Panc1 (cell line): ENCODE measurements around the gene TMEM200C. TPM values are rescaled to one million over a fixed set of nuclear protein-coding genes. Genes with fewer than 3 reads are reported as not detected.

Source experiments
- ATAC-seq: fragments of 200-7000 bp; cut with Tn5 transposase; 2 replicates; pipeline ENCODE4 v1.9.1; 2020; ENCODE audit warnings: mild to moderate bottlenecking, moderate library complexity
- BruUV-seq: library from RNA; stranded (reverse); fragments of 400-500 nt; replicated peaks from 2 replicates; lab custom pipeline; 2021; lab: Mats Ljungman, UMichigan
- CTCF ChIA-PET: fragments of 300-600 bp; sonication (Branson Sonifier 250); formaldehyde crosslinking; loops from one replicate; lab custom pipeline; 2022; ENCODE audit warnings: antibody characterized with exemption; lab: Charles Lee
- POLR2A ChIA-PET: fragments of 300-600 bp; sonication (Branson Sonifier 250); formaldehyde crosslinking; loops from one replicate; lab custom pipeline; 2022; ENCODE audit warnings: antibody characterized with exemption; lab: Charles Lee
- DNase-seq: peaks from one replicate; pipeline ENCODE4 v3.0.0-alpha.2; 2010; ENCODE audit warnings: low read depth, low spot score
- H3K27ac ChIP-seq: 2 replicates; pipeline ENCODE4 v1.5.1; 2011; ENCODE audit warnings: mild to moderate bottlenecking, low read length, inconsistent platforms
- H3K27me3 ChIP-seq: fragments of 200-500 bp; sonication (Bioruptor generic); 2 replicates; pipeline ENCODE4 v1.6.0; 2014; ENCODE audit warnings: low read length, inconsistent platforms; ENCODE audit not compliant: control insufficient read depth, insufficient read depth
- H3K36me3 ChIP-seq: fragments of 200-500 bp; sonication (Bioruptor generic); 2 replicates; pipeline ENCODE4 v1.5.1; 2014; ENCODE audit warnings: inconsistent platforms, mild to moderate bottlenecking, low read length, moderate library complexity; ENCODE audit not compliant: control insufficient read depth, insufficient read depth
- H3K4me1 ChIP-seq: 2 replicates; pipeline ENCODE4 v1.5.1; 2011; ENCODE audit warnings: inconsistent platforms, mild to moderate bottlenecking, low read length, moderate library complexity; ENCODE audit not compliant: control insufficient read depth, insufficient read depth
- H3K4me3 ChIP-seq, 2 experiments: 2 replicates each; pipeline ENCODE4 v1.5.1; 2011 to 2012; ENCODE audit warnings: low read depth in 2 of 2, low read length in 2 of 2, mild to moderate bottlenecking in 2 of 2, inconsistent platforms in 1 of 2, moderate library complexity in 1 of 2
- H3K9me3 ChIP-seq: fragments of 200-500 bp; sonication (Bioruptor generic); 2 replicates; pipeline ENCODE4 v1.5.1; 2014; ENCODE audit warnings: low read depth, mild to moderate bottlenecking, inconsistent platforms, low read length, moderate library complexity; ENCODE audit not compliant: control insufficient read depth, insufficient read depth
- POLR2AphosphoS5 ChIP-seq: IDR thresholded peaks from 2 replicates; pipeline ENCODE4 v1.6.1; 2012; ENCODE audit warnings: mild to moderate bottlenecking, low read depth, low read length, moderate library complexity
- SIN3A ChIP-seq: IDR thresholded peaks from 2 replicates; pipeline ENCODE4 v1.6.1; 2012; ENCODE audit warnings: low read depth, mild to moderate bottlenecking, low read length, moderate library complexity, borderline replicate concordance; ENCODE audit not compliant: insufficient read depth
- TCF7L2 ChIP-seq: IDR thresholded peaks from 2 replicates; pipeline ENCODE4 v1.6.1; 2011; ENCODE audit warnings: mild to moderate bottlenecking, low read depth, low read length, inconsistent platforms
- in situ Hi-C: cut with HindIII; loops from 2 replicates; pipeline ENCODE4 v1.10.0; 2016; ENCODE audit warnings: low sequenced_read_pairs, low pct_unique_long_range_greater_than_20kb
- intact Hi-C: fragments of 100-400 bp; cut with micrococcal nuclease; formaldehyde crosslinking; loops from one replicate; pipeline ENCODE4 v1.10.0; 2022; ENCODE audit not compliant: unreplicated experiment
- total RNA-seq: library from RNA; stranded (reverse); gene quantifications from one replicate; pipeline ENCODE4 v1.2.1, GENCODE V29; 2021; ENCODE audit not compliant: unreplicated experiment
- TF ChIP-seq, protein P1 (sequence below): fragments of 450-650 bp; IDR thresholded peaks from 2 replicates; pipeline ENCODE4 v1.5.1; 2017; ENCODE audit warnings: mild to moderate bottlenecking
- TF ChIP-seq, protein P2 (sequence below), 2 experiments: IDR thresholded peaks; 2 replicates each; pipeline ENCODE4 v1.6.1; 2011 to 2012; ENCODE audit warnings: low read depth in 2 of 2, control low read depth in 1 of 2, low read length in 1 of 2, mild to moderate bottlenecking in 1 of 2, moderate library complexity in 1 of 2; ENCODE audit not compliant: insufficient read depth in 1 of 2

TMEM200C gene
- total RNA-seq, 1 experiment from 2014 or later = 0.10 TPM

DNA sequence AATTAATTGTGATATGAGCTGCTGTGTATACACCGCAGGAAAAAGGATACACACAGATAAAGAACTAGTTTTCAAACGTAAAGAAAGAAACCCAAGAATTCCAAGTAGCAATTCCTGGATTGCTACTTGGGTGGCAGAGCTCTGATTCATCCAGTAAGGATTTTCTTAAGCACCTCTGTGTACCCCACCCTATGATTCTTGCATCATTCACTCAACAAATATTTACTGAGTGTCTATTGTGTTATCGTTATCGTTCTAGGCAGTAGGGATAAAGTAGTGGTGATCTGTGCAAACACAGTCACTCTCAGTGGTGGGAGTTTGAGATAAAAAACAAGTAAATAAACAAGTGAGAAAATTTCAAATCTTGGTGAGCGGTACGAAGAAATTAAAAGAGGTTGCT is 4.9 kb upstream of the TMEM200C start:
- peaks cover 5% of the 10 kb centered on the region for H3K27me3 ChIP-seq
- no peak overlapping the region for H3K27ac ChIP-seq
- BruUV-seq = no TSS peak
- POLR2A ChIA-PET = no interaction called here
- in situ Hi-C loops = no loop called here
- ATAC-seq = no peak
- no peaks in the 10 kb centered on the region; the same call in 1 of the 2 replicates for H3K36me3 ChIP-seq
- H3K4me1 ChIP-seq = no peaks in the 10 kb centered on the region
- no peak for DNase-seq
- intact Hi-C loops = no loop called here
- H3K9me3 ChIP-seq = no peaks in the 10 kb centered on the region
- CTCF ChIA-PET = no interaction called here
- TF ChIP-seq POLR2AphosphoS5 (no peak), TCF7L2 (no peak), SIN3A (no peak)
- TF ChIP-seq, protein P1, sequence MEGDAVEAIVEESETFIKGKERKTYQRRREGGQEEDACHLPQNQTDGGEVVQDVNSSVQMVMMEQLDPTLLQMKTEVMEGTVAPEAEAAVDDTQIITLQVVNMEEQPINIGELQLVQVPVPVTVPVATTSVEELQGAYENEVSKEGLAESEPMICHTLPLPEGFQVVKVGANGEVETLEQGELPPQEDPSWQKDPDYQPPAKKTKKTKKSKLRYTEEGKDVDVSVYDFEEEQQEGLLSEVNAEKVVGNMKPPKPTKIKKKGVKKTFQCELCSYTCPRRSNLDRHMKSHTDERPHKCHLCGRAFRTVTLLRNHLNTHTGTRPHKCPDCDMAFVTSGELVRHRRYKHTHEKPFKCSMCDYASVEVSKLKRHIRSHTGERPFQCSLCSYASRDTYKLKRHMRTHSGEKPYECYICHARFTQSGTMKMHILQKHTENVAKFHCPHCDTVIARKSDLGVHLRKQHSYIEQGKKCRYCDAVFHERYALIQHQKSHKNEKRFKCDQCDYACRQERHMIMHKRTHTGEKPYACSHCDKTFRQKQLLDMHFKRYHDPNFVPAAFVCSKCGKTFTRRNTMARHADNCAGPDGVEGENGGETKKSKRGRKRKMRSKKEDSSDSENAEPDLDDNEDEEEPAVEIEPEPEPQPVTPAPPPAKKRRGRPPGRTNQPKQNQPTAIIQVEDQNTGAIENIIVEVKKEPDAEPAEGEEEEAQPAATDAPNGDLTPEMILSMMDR = no peak
- TF ChIP-seq, protein P2, sequence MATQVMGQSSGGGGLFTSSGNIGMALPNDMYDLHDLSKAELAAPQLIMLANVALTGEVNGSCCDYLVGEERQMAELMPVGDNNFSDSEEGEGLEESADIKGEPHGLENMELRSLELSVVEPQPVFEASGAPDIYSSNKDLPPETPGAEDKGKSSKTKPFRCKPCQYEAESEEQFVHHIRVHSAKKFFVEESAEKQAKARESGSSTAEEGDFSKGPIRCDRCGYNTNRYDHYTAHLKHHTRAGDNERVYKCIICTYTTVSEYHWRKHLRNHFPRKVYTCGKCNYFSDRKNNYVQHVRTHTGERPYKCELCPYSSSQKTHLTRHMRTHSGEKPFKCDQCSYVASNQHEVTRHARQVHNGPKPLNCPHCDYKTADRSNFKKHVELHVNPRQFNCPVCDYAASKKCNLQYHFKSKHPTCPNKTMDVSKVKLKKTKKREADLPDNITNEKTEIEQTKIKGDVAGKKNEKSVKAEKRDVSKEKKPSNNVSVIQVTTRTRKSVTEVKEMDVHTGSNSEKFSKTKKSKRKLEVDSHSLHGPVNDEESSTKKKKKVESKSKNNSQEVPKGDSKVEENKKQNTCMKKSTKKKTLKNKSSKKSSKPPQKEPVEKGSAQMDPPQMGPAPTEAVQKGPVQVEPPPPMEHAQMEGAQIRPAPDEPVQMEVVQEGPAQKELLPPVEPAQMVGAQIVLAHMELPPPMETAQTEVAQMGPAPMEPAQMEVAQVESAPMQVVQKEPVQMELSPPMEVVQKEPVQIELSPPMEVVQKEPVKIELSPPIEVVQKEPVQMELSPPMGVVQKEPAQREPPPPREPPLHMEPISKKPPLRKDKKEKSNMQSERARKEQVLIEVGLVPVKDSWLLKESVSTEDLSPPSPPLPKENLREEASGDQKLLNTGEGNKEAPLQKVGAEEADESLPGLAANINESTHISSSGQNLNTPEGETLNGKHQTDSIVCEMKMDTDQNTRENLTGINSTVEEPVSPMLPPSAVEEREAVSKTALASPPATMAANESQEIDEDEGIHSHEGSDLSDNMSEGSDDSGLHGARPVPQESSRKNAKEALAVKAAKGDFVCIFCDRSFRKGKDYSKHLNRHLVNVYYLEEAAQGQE (IDR thresholded peaks at IDR 0.05; ENCODE audit: insufficient read depth in 1 of 2, low read depth in 2 of 2, low read length in 1 of 2) = no peak
- H3K4me3 ChIP-seq = no peak overlapping the region

GRCh38 chr18:5899835-5900234 is 4.5 kb upstream of the TMEM200C start:
- no TSS peak for BruUV-seq

More at GRCh38 chr18:5899835-5900234, 4.5 kb upstream of the TMEM200C start:
- Histone ChIP-seq H3K4me3 (no peak overlapping the region), H3K9me3 (no peaks in the 10 kb centered on the region), H3K36me3 (no peaks in the 10 kb centered on the region; the same call in 1 of the 2 replicates), H3K27me3 (peaks cover 5% of the 10 kb centered on the region), H3K27ac (no peak overlapping the region), H3K4me1 (no peaks in the 10 kb centered on the region)
- intact Hi-C loops = no loop called here
- ATAC-seq (no peak), DNase-seq (no peak)
- POLR2A ChIA-PET = no interaction called here
- in situ Hi-C loops = no loop called here
- CTCF ChIA-PET = no interaction called here
- TF ChIP-seq, protein P2 (IDR thresholded peaks at IDR 0.05; ENCODE audit: insufficient read depth in 1 of 2, low read depth in 2 of 2, low read length in 1 of 2) = no peak
- TF ChIP-seq POLR2AphosphoS5 (no peak), TCF7L2 (no peak), SIN3A (no peak)
- TF ChIP-seq, protein P1 = no peak
